Pons (tissue), 1 donor: ENCODE data around the gene PROM1.

Experiments used
- DNase-seq: peaks from one replicate; pipeline ENCODE4 v3.0.0-alpha.2; 2016; ENCODE audit warnings: low spot score

The PROM1 gene

DNA sequence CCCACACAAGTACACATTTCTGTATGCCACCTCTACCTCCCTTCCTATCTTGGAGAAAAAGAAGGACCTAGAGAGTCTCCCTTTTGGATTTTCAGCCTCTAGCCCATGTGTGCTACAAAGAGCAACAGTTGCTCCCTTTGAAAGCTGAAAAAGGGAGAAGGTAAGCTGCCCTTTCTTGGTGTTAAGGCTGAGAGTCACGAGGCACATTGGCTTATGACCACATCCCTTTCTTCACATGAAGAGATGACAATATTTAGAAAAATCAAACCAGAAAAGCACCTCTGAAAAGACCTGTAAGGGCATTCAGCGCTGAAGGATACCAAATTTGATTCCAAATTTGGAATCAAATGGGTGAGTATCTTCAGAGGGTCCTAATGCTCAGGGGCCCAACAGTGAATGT is 138.9 kb downstream of the PROM1 start:
- DNase-seq, result no peak

DNA sequence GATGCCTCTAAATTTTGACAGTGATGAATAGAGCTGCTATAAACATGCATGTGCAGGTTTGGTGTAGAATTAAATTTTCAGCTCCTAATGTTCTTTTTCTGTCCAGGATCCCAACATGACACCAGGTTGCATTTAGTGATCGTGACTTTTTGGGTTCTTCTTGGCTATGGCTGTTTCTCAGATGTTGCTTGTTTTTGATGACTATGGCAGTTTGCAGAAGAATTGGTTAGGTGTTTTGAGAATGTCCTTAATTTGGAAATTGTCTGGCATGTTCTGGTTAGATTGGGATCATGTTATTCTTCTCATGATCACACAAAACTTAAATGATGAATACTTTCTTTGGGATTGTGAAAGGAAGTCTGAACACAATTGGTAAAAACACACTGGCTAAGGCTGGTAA is 141.5 kb downstream of the PROM1 start:
- no peak for DNase-seq

DNA sequence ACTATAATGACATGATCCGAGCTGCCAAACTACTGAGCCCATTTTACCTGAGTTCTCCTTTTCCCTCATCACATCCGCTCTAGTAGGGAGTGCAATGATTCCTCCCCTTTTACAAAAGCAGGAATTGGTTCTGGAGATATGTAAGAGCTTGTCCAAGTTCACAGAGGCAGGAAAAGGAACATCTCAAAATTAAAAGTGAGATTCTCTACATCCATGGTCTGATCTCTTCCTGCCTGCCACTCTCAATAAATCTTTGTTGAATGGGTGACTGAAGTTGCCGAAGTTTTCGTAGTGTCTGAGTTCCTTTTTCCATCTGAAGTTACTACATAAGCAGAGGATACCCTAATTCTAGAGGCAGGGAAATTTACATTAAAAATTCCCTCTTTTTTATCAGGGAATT is 145.2 kb downstream of the PROM1 start, which contains the start of gene FGFBP1:
Gene FGFBP1, minus strand, starts transcription at position 101 of the 400 bp plus-strand sequence. CDS start 2,108 bp downstream, outside the sequence.
- no peak for DNase-seq

GRCh38 chr4:15938182-15938581 is 145.6 kb downstream of the PROM1 start:
- no peak for DNase-seq

- DNase-seq, result no peak
Measured at GRCh38 chr4:15936495-15936894, 147.3 kb downstream of the PROM1 start.

- no peak for DNase-seq
Measured at GRCh38 chr4:15935504-15936402, 148.1 kb downstream of the PROM1 start.

GRCh38 chr4:15934259-15934658 is 149.6 kb downstream of the PROM1 start:
- DNase-seq, result no peak

GRCh38 chr4:15931451-15932210 is 152.2 kb downstream of the PROM1 start:
- no peak for DNase-seq

DNA sequence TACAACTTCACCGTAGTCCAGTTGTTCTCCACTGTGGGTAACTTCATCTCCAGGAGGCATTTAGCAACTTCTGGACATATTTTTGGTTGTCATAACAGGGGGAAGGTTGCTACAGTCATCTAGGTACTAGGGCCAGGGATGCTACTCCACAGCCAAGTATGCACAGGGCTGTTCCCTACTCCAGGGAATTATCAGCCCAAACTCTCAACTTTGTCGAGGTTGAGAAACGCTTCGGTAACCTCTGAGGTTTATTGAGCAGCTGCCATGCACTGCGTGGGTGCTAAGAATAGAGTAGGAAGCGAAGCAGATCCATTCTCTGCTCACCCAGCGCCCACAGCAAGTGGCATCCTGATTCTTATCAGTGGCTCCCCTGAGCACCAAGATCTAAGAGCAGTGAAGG is 153.5 kb downstream of the PROM1 start:
- no peak for DNase-seq

DNA sequence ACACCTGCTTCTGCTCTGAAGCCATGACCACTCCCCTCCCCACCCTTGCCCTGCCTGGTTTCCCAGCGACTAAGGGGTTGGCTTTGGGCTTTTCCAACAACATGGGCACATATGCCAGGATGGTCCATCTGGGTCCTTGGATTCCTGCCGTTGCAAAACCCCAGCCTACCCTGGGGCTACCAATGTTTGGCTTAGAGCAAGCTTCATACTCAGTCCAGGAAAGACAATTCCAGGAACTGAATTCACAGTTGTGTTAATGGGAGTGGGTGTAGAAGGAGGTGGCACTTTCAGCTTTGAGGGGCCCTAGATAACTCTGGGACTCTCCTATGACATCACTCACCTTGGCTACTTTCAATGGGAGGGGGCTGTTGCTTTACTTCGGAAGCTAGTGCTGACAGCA is 154.3 kb downstream of the PROM1 start:
- no peak for DNase-seq

DNA sequence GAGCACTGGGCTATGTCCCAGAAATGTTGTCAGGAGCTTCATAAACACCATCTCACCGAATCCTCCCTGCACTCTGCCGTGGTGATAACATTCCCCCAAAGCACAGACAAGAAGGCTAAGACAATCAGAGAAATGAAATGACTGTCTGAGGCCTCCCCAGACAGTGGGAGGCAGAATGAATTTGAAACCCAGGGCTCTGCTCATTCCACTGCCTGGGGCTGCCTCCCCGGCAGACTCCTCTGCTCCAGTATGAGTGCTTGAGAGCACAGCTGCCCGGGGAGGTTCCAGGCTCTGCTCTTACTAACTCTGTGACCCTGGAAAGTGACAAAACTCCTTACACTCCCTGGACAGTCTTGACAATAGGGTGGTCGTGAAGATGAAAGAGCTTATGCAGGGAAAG is 154.9 kb downstream of the PROM1 start:
- no peak for DNase-seq

DNA sequence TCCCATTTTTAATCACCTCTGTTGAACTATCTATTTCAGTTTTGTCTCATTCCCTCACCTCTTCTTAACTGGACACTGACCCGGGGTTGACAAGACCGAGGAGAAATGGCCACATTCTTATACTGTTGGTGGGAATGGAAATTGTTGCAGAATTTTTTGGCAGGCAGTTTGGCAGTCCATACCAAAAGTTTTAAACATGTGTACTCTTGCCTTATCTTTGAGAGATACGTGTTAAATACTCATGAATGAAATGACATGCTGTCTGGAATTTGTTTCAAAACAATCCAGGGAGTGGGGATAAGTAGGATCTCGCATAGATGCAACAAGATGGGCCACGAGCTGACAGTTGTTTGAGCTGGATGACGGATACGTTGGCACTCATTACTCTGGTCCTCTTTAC is 157.3 kb downstream of the PROM1 start:
- DNase-seq, result no peak

DNA sequence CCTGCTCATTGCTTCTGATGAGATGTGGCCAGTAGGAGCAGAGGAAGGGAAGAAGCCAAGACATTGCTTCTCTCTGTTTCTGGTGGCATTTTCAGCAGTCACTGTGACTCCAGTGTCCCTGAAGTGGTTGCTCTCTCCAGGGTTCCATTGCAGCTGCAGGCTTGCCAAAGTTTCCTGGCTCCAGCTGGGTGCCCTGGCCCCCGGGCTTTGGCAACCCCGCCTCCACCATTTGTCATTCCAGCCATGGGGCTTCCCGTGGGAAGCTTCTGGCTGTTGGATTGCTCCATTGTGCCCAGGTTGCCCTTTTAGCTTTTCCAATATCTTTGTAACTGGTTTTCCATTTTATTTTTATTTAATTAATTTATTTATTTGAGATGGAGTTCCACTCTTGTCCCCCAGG is 158.0 kb downstream of the PROM1 start:
- DNase-seq, result no peak

- DNase-seq, result no peak
Measured at GRCh38 chr4:15921592-15921932, 162.3 kb downstream of the PROM1 start.

DNA sequence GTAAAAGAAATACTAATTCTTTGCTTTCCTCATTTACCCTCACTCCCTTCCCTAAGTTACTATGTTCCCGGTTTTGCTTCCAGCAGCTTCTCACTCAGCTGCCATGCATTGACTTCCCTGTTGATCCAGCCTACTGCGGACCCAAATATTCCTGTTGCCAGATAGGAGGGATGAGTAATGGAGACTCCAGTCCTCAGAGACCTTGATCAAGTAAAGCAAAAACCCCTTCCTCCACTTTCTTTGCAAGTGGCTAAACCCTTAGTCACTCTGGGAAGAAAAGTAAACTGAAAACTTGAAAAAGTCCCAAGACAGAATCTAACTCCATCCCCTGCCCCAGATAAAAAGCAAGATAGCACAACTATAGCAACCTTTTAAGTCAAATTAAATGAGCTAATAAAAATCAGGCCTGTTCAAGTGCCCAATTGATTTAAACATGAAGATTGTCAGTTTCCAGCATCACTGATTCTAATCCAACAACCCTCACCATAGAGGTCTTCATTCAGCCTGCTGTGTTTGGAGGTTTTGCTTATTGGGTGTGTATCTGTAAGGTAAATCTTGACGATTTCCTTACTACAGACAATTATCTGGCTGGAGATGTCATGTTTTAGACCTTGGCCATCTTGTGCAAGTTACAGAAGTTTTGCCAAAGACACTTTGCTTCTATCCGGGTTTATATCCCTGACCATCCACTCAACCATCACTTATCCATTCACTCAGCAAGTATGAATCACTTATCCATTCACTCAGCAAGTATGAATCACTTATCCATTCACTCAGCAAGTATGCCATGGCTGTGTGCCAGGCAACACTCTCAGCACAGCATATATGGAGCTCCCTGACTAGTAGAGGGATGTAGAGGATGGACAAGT is 162.9 kb downstream of the PROM1 start:
- DNase-seq, result no peak

DNA sequence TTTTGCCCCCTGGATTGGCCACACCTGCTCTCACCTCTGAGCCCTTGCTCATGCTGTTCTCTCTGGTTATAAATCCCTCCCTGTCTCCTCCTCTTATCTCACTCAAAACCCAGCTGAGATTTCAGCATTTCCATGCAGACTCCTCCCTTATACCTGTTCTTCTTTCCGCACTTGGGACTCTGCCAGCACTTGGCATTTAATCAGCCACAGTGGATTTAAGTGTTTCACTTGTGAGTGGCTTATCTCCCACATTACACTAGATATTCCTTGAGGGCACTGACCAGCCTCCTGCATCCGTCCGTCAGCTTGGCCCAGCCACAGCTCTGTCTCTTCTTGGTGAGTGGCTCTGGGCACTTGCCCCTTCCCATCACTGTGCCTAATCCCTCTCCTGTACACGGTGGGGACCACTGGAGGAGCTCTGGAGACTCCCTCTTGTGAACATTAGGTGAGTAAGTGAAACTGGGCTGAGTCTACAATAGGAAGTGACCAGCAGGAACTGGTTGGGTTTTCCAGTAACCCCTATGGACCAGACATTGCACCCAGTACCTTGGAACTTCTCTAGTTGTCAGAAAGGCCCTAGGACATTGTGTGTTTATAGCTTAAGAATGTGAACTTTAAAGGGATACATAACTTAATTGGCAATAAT is 165.2 kb downstream of the PROM1 start:
- no peak for DNase-seq
